Erythroblast (primary cell): ENCODE results near the gene MYH8.

ENCODE experiments used
- GATA1 ChIP-seq: IDR thresholded peaks from 2 replicates; pipeline ENCODE4 v1.6.1; 2011; ENCODE audit warnings: low read depth, mild to moderate bottlenecking, control low read depth, low read length, moderate library complexity
- POLR2A ChIP-seq: IDR thresholded peaks from 2 replicates; pipeline ENCODE4 v1.6.1; 2011; ENCODE audit warnings: mild to moderate bottlenecking, low read length

- TF ChIP-seq POLR2A (no peak), GATA1 (no peak)
Observed at GRCh38 chr17:10458701-10459100, 37.0 kb upstream of the MYH8 start.
